Activated CD4-positive, alpha-beta T cell treated with anti-CD3 and anti-CD28 coated beads, Interleukin-2, amount 50 U/mL, for 4 hours (primary cell): ENCODE data around the gene SGIP1.

ENCODE experiments used
- DNase-seq, 2 experiments: peaks; one replicate each; pipeline ENCODE4 v3.0.0-alpha.2; 2020

Gene SGIP1, protein sequence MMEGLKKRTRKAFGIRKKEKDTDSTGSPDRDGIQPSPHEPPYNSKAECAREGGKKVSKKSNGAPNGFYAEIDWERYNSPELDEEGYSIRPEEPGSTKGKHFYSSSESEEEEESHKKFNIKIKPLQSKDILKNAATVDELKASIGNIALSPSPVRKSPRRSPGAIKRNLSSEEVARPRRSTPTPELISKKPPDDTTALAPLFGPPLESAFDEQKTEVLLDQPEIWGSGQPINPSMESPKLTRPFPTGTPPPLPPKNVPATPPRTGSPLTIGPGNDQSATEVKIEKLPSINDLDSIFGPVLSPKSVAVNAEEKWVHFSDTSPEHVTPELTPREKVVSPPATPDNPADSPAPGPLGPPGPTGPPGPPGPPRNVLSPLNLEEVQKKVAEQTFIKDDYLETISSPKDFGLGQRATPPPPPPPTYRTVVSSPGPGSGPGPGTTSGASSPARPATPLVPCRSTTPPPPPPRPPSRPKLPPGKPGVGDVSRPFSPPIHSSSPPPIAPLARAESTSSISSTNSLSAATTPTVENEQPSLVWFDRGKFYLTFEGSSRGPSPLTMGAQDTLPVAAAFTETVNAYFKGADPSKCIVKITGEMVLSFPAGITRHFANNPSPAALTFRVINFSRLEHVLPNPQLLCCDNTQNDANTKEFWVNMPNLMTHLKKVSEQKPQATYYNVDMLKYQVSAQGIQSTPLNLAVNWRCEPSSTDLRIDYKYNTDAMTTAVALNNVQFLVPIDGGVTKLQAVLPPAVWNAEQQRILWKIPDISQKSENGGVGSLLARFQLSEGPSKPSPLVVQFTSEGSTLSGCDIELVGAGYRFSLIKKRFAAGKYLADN

DNA sequence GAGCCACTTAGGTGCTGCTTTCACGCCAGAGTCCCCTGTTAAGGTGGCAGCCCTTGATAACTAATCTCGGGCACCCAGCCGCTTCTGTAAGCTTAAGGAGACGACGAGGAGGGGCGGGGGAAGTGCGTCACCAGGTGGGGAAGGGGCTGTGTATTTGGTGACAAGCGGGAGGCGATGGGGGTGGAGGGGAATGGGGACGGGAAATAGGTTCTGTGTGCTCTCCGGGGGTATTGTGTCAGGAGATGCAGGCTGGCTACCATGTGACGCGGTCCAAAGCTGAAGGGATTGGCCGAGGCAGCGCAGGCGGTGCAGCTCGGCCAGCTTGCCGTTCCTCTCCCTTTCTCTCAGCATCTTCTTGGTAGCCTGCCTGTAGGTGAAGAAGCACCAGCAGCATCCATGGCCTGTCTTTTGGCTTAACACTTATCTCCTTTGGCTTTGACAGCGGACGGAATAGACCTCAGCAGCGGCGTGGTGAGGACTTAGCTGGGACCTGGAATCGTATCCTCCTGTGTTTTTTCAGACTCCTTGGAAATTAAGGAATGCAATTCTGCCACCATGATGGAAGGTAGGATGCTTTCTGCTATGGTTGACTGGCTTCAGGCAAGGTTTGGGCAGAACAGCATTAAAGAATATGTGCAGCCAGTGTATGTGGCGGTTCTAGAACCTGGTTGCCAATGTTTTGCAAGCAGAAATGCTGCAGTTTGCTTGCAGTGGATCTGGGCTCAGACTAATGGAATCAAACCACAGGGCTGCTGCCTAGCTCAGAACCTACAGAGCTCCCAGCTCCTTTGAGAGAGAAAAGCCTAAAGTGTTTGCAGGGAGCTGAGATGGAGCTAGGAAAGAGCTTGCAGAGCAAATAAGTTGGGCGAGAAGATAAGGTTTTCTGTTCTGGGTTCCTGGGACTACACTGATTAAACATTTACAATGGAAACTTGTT, at the start of gene SGIP1:
Gene SGIP1, plus strand, starts transcription at position 350 of the 937 bp plus-strand sequence. Its CDS starts 206 bp downstream, at position 556.
- DNase-seq = no peak

- DNase-seq = no peak
These were observed 44.8 kb upstream of the SGIP1 start for GRCh38 chr1:66489151-66489550.

- no peak for DNase-seq
These were observed 43.9 kb upstream of the SGIP1 start for GRCh38 chr1:66489972-66490601.

- no peak for DNase-seq
These were observed 43.1 kb upstream of the SGIP1 start for GRCh38 chr1:66490816-66491215.

GRCh38 chr1:66492424-66492823, 41.5 kb upstream of the SGIP1 start:
- no peak for DNase-seq

DNA sequence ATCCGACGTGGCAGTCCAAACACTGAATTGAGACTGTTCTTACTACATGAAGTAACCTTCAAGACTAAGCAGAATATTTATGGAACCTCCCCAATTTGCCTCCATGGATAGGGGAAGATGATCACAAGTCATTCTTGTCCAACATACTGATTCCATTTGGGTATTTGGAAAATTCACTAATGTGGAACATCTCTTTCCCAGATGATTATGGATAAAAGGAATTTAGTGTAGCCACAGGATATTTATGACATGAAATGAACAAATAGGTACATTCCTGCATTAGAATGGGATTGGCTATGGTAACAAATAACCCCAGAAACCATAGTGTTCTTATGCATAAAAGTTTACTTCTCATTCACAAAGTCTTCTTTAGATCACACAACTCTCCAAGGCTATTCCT, 40.2 kb upstream of the SGIP1 start:
- no peak for DNase-seq

GRCh38 chr1:66494482-66494881, 39.5 kb upstream of the SGIP1 start:
- no peak for DNase-seq

DNA sequence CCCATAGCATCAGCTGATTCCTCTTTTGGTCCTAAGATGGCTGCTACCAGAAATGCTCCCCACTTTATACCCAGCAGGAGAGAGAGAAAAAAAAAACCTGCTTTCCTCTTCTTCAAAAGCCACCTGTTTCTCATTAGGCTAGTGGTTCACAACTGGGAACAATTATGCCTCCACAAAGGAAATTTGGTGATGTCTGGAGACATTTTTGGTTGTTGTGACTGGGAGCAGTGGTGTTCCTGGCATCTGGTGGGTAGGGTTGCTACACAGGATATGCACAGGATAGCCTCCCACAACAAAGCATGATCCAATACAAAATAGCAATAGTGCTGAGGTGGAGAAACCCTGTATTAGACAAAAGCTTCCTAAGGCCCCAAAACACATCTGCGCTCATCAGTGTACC, 38.5 kb upstream of the SGIP1 start:
- DNase-seq = no peak

DNA sequence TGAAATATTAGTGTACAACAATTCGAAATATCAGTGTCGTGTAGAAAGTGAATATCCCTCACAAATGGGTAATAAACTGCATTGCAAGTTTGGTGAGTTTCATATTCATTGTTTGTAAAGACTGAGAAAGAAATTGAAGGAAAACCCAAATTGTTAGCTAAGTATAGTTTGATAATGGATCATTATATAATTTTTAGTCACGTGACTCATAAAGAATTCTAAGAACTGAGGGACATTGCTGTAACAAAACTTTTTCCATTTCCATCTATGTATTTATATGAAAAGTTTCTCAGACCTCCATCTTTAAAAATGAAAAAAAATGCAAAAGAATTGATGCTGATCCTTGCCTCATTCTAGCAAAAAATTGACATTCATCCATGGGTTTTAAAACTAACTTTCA, 36.0 kb upstream of the SGIP1 start:
- DNase-seq = no peak

- DNase-seq = no peak
These were observed 33.7 kb upstream of the SGIP1 start for GRCh38 chr1:66500301-66500700.

- DNase-seq = no peak
These were observed 31.9 kb upstream of the SGIP1 start for GRCh38 chr1:66502086-66502485.

GRCh38 chr1:66503841-66504470, 30.0 kb upstream of the SGIP1 start:
- no peak for DNase-seq

DNA sequence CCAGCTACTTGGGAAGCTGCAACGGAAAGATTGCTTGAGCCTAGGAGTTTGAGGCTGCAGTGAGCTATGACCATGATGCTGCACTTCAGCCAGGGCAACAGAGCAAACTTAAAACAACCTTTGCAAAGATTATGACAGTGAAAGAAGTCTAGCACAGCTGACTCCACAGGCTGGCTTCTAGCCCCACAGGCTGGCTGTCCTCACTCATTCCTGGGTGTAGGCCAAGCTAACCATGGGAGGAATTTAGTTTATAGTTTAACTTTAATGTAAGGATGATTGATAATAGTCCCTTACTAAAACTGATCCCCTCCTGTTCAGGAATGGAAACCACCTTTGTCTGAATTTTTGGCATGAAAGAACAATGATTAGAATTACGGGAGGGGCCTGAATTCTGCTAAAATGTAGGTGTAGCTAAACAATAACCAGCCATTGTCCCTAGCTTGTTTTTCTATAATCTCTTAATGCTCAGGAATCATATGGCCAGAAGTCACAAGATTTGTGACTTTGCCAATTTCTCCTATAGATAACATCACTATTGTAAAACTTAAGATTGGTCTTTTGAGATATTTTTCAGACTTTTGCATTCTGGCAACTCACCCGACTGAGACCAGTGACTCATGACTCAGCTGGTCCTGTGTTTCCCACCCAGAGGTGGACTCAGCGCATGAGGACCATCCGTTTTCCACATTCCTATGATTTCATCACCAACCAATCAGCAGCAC, 28.1 kb upstream of the SGIP1 start:
- no peak for DNase-seq

- no peak for DNase-seq
These were observed 27.6 kb upstream of the SGIP1 start for GRCh38 chr1:66506393-66506687.

DNA sequence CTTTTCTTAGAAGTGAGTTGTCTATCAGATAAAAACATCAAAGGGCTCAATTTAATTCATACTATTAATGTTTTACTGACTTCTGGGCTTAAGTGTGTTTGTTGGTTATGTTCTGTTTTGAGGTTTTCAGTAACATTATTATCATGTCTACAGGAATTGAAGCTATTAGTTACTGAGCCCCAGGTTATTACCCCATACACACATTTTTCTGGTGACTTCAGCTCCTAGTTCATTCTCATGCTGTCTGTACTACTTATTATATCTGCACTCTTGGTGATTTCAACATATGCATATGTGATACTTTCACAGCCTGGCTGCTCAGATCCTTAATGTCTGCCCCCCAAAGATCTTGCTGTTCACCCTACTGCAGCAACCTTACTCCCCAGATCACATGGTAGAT, 27.0 kb upstream of the SGIP1 start:
- no peak for DNase-seq

DNA sequence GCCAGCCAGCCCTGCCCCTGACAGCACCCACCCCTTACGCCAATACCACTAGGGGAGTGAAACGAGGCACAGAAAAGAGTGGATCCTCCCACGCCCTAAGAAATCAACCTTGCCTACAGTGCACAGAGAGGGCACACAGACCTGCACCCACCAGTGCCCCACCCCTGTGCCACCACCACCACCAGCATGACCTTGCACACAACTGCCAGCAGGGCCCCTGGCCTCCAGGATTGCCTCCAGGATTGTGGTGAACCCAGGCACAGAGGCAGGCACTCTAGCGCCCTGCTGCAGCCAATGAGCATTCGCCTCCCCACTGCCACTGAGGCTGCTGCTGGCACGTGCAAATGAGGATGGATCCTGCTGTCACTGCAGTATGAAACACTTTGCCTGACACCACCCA, 23.5 kb upstream of the SGIP1 start:
- DNase-seq = no peak

- no peak for DNase-seq
These were observed 22.8 kb upstream of the SGIP1 start for GRCh38 chr1:66511118-66511517.

DNA sequence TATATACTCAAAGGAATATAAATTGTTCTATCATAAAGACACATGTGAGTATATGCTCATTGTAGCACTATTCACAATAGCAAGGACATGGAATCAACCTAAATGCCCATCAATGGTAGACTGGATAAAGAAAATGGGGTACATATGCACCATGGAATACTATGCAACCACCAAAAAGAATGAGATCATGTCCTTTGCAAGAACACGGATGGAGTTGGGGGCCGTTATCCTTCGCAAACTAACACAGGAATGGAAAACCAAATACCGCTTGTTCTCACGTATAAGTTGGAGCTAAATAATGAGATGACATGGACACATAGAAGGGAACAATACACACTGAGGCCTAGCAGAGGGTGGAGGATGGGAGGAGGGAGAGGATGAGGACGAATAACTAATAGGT, 16.0 kb upstream of the SGIP1 start:
- no peak for DNase-seq

DNA sequence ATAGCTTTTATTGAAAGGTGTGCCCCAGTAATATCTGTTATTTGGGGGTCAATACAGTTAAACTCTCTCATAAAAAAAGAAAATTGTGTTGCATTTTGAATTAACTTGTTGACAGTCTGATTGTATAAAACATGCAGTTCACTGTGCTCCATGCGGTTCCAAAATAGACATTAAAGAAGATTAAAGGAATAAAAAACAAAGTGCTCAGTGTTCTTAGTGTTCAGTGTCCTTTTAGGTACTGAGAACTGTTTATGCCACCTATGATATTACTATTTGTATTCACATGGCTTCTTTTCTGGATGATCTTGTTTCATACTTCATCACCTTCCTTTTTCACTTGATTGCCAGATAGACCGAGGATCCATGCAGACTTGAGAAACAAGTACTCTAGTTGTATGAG, 15.3 kb upstream of the SGIP1 start:
- DNase-seq = no peak

DNA sequence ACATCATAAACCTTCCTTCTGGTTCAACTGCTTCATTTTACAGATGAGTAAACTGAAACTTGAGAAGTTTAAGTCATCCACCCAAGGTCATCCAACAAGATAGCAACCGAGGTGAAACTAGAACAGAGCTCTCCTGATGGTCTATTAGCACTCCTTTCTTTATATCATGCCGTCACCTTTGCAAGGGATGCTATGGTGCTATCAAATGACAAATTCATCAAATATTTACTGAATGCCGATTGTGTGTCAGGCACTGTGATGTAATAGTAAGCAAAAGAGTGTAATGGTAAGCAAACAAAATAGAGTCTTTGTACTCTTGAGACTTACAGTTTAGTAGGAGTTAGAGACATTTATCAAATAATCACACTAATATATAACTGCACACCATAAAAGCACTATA, 14.0 kb upstream of the SGIP1 start:
- DNase-seq = no peak

DNA sequence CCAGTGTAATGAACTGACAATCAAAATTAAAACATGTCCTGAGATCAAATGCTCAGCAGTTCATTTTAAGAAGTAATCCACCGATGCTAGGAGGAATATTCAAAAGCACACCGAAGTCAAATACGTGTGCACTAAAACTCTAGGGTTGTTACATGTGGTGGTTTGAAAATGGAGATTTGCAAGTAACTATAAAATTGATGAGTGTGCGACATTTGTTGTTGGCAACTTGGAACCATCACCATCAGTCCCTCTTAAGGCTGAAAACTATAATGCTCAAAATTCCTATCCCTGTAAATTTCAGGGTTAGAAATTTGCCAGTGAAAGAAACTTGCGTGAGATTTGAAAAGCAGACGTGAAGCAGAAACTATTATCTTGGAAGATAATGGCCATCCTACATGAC, 13.3 kb upstream of the SGIP1 start:
- DNase-seq = no peak
